Stimulated activated CD4-positive, alpha-beta T cell treated with anti-CD3 and anti-CD28 coated beads, Interleukin-12 subunit alpha, Interleukin-12 subunit beta, amount 100 ng/mL, for 4 hours (primary cell): Measurements from ENCODE around the gene MFSD2B.

ENCODE experiments used
- DNase-seq: peaks from one replicate; pipeline ENCODE4 v3.0.0-alpha.2; 2020

The MFSD2B gene

GRCh38 chr2:24051833-24052232 lies 41.9 kb downstream of the MFSD2B start:
- no peak for DNase-seq

DNA sequence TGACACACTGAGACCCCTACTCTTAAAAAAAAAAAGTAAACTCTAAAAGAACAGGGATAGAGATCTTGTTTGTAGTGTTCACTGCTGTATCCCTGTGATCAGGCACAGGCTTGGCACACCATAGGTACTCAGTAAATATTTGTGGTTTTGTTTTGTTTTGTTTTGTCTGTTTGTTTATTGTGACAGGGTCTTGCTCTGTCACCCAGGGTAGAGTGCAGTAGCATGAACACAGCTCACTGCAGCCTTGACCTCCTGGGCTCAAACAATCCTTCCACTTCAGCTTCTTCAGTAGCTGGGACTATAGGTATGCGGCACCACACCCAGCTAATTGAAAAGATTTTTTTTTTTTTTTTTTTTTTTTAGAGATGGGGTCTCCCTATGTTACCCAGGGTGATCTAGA lies 43.1 kb downstream of the MFSD2B start:
- DNase-seq: no peak

GRCh38 chr2:24054366-24055010 lies 44.6 kb downstream of the MFSD2B start:
- DNase-seq: no peak

GRCh38 chr2:24055750-24056149 lies 45.9 kb downstream of the MFSD2B start:
- no peak for DNase-seq

- DNase-seq: no peak
These were observed 48.8 kb downstream of the MFSD2B start for GRCh38 chr2:24058564-24059271.

GRCh38 chr2:24065341-24065740 lies 55.5 kb downstream of the MFSD2B start:
- no peak for DNase-seq

DNA sequence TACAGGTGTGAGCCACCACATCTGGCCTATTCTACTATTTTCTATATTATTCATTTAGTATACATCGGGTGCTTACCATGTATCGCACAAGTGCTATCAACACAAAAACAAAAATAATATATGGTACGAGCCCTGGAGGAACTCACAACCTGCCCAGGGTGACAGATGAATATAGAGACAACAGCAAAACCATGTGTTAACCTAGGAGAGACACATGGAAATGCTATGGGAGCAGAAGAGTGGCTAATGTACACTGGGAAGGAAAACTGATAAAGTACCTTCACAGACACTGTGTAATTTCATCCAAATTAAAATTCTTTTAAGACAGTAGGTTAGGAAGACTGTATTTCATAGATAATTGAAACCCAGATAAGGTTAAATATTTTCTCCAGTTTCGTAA lies 62.4 kb downstream of the MFSD2B start:
- DNase-seq: no peak

DNA sequence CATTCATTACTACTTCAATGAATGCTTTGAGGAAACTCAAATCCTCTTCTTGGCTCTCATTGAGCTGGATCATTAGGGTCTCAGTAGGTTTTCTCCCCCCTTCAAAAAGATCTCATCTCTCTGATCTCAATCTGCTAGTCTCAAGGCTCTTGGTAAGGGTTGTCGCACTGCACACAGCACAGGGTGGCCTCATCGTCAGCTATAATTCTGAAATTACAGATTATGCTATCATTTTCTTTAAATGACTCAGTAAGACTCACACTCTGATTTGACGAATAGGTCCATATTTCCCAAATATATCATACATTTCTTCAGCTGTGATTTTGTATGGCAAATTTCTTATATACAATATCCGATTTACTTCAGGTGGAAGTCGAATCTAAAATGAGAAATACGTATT lies 63.9 kb downstream of the MFSD2B start:
- DNase-seq: no peak

GRCh38 chr2:24075259-24075658 lies 65.4 kb downstream of the MFSD2B start:
- DNase-seq: no peak
